ENCODE data around the gene FCRL2.
"Not testable (repeated sequence)": the region's sequence is repeated elsewhere in the genome, so short reads cannot be mapped to it uniquely, and the experiment has no call there.

Gene FCRL2

DNA sequence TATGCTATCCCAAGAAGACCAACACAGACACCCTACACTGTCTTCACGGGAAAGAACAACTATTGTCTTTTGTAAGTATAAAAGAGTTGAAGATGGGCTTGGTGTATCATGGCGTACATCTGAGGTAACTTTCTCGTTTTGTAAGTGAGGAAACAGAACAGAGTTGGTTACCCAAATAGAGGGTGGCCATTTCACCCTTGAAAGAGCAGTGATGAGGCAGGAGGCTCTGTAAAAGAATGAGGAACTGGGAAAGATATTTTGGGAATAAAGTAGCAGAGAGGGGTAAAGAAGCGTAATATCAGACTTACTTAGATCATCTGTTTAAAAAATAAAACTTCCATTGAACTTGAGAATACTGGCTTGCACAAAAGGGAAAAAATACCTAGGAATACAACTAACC lies 18.9 kb downstream of the FCRL2 start:
- no peak for DNase-seq (ENCODE audit: extremely low read depth in 1 of 2, low read depth in 1 of 2)

DNA sequence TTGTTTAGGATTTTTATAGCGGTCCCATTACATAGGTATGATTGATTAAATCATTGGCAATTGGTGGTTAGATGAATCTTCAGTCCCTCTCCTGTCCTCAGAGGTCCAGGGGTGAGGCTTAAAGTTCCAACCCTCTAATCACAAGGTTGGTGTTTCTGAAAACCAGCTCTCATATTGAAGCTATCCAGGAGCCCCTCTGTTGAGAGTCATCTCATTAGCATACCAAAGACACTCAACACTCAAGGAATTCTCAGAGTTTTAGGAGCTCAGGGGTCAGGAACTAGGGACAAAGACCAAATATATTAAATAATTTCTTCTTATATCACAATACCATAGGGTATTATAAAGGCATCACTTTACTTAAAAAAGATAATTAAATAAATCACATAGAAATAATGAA lies 23.3 kb downstream of the FCRL2 start:
- DNase-seq (ENCODE audit: extremely low read depth in 1 of 2, low read depth in 1 of 2): no peak

DNA sequence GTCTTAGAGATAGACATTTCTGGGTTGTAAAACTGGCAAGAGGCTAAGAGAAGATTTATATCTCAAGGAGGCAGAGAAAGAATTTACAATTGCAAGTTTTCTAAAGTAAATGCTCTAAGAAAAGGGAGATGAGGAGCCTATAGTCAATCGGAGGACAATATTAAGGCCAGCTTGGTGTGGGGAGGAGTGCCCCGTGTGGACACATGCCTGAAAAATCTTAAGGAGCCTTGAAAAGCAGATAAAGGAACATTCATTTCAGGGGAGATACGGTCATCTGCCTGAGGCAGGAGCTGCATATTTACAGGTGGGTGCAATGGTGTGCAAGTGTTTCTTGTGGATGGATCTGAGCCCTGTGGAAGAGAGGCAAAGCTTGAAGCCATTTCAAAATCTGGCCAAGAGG lies 25.6 kb downstream of the FCRL2 start:
- no peak for DNase-seq (ENCODE audit: extremely low read depth in 1 of 2, low read depth in 1 of 2)

DNA sequence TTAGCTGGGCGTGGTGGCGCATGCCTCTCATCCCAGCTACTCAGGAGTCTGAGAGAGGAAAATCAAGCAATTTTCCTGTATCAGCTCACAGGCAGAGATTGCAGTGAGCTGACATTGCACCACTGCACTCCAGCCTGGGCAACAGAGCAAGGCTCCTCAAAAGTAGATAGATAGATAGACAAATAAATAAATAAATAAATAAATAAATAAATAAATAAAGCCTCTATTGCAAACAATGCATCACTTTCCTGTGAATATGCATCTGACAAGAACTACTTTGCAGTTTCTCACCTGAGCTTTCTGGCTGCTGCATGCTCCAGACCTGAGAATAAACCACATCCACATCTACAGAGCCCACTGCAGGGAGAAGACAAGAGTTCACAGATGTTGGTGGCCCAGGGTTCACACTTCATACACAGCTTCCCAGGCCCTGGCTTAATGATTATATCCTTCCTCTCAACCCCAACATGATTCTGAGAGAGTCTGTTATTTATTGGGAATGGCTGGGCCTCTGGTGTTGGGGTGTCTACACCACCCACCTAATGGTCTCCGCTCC lies 28.6 kb downstream of the FCRL2 start:
- no peak for DNase-seq (ENCODE audit: extremely low read depth in 1 of 2, low read depth in 1 of 2)

DNA sequence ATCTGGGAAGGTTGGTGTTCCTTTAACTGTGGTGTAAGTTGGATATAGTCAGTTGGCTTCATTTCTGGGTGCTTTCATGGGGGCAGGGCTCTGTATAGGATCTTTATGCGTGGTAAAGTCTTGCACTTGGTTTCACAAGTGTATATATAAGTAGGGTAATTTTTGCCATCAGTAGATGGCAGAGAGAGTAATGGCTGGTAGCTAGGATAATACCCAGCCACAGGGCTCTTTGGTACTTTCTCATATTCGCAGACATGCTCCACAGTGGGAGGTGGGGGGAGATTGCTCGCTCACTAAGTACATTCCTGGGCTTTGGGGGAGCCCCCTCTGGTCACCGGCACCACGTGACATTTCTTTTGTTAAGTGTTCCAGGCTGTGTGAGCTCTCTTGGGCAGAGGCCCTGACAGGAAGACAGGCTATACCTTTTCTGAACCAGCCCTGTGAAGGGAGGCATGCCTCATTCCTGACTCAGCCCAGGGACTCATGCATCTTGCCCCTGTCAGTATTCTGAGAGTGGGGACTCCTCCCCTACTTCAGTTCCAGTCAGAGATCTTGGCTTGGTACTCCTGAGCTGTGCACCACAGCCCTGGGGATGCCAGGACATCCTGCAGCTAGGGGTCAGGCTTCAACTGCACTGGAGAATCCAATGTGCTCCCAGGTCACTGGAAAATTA lies 37.6 kb downstream of the FCRL2 start:
- no peak for DNase-seq (ENCODE audit: extremely low read depth in 1 of 2, low read depth in 1 of 2)

DNA sequence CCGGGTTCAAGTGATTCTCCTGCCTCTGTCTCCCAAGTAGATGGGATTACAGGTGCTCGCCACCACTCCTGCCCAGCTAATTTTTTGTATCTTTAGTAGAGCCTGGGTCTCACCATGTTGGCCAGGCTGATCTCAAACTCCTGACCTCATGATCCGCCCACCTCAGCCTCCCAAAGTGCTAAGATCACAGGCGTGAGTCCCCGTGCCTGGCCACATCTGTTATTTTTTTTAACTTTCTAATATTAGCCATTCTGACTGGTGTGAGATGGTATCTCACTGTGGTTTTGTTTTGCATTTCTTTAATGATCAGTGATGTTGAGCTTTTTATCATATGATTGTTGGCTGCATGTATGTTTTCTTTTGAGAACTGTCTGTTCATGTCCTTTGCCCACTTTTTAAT lies 40.9 kb downstream of the FCRL2 start:
- not testable (repeated sequence) for DNase-seq (ENCODE audit: extremely low read depth in 1 of 2, low read depth in 1 of 2)

DNA sequence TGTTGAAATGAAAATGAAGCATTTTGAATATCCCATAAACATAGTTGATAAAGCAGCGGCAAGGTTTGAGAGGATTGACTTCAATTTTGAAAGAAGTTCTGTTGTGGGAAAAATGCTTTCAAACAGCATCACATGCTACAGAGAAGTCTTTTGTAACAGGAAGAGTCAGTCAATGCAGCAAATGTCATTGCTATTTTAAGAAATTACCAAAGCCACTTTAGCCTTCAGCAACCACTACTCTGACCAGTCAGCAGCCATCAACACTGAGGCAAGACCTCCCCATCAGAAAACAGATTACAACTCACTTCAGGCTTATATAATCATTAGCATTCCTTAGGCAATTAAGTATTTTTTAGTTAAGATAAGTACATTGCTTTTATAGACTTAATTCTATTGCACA lies 42.6 kb downstream of the FCRL2 start:
- DNase-seq (ENCODE audit: extremely low read depth in 1 of 2, low read depth in 1 of 2): no peak

DNA sequence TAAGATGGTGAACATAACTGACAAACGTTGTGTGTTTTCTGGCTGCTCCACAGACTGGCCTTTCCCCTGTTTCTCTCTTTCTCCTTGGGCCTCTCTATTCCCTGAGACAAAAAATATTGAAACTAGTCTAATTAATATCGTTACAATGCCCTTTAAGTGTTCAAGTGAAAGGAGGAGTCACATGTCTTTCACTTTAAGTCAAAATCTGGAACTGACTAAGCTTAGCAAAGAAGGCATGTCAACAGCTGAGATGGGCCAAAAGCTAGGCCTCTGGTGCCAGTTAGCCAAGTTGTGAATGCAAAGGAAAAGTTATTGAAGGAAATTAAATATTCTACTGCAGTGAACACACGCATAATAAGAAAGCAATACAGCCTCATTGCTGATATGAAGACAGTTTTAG lies 44.2 kb downstream of the FCRL2 start:
- no peak for DNase-seq (ENCODE audit: extremely low read depth in 1 of 2, low read depth in 1 of 2)

DNA sequence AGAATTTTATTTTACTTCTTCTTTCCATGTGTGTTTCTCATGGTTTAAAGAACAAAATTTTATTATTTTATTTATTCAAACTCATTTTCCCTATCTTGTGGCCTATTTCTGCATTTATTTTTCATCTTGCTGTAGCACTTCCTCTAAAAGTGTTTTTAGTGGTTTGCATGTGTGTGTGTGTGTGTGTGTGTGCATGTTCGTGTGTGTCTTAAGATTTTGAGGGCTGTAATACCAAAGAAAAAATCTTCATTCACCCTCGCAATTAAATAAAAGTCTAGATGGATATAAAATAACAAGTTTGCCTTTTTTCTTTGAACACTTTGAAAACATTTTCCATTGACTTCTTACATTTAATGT lies 51.7 kb downstream of the FCRL2 start:
- no peak for DNase-seq (ENCODE audit: extremely low read depth in 1 of 2, low read depth in 1 of 2)

DNA sequence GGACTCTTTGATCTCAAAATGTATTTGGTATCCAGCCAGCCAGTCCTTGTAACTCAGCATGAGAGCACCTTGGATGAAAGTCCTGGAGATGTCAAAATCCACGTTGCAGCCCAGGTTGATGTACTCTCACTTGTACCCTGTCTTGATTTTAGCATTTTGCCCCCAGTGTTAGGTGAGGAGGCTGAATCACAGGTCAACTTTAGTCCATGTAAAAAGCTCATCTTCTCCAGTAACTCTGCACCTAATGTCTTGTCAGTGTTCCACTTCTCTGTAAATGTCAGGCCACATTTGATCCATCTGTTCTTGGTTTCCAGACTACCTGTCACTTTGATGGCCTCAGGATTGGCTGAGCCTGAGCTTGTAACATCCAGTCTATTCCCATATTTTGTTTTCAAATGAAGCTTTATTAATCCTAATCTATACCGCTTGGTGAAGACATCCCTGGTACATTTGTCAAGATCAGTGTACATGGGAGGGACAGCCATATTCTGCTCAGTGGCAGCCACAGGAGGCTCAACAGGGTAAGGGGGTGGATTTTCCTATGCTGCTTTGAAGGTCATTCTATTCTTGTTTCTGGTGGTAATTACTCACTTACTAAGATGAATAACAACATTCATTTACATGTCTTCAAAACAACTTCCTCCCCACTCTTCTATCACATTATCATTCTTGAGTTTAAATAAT lies 52.3 kb downstream of the FCRL2 start:
- no peak for DNase-seq (ENCODE audit: extremely low read depth in 1 of 2, low read depth in 1 of 2)

DNA sequence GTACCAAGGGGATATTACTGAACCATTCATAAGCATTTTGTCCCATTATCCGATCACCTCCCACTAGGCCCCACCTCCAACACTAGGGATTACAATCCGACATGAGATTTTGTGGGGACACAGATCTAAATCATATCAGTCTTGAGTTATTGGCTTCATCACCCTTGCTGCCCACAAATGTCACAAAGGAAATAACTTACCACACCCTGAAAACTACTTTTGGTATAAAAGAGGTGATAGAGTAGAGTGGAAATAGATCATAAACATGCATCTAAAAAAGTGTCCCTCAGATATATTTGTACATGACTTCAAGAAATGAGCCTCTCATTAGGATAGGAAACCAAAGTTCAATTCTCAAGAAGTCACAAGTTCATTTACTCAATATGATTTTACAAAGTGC lies 53.8 kb downstream of the FCRL2 start:
- no peak for DNase-seq (ENCODE audit: extremely low read depth in 1 of 2, low read depth in 1 of 2)

DNA sequence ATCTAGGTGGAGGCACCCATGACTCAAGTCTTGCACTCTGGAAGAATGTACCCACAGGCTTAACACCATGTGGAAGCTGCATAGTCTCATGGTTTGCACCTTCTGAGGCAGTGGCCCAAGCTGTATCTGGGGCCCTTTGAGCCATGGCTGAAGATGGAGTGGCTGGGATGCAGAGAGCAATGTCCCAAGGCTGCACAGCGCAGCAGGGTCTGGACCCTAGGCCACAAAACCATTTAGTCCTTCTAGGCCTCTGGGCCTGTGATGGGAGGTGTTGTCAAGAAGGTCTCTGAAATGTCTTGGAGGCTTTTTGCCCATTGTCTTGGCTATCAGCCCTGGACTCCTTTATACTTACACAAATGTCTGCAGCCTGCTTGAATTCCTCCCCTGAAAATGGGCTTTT lies 54.9 kb downstream of the FCRL2 start:
- DNase-seq (ENCODE audit: extremely low read depth in 1 of 2, low read depth in 1 of 2): no peak

DNA sequence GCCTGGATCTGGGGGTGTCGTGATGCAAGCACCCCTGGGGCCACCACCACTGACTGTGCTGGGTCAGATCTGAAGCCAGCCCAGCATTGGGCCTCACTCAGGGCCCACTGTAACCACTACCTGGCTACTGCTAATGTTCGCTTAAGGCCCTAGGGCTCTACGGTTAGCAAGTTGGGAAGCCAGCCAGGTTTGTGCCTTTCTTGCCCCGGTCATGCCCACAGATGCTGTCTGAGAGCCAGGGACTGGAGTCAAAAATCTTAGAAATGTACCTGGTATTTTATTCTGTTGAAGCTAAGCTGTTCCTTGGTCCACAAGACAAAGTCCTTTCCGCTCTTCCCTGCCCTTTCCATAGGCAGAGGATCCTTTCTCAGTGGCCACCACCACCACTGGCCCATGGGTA lies 61.2 kb downstream of the FCRL2 start:
- DNase-seq (ENCODE audit: extremely low read depth in 1 of 2, low read depth in 1 of 2): no peak

DNA sequence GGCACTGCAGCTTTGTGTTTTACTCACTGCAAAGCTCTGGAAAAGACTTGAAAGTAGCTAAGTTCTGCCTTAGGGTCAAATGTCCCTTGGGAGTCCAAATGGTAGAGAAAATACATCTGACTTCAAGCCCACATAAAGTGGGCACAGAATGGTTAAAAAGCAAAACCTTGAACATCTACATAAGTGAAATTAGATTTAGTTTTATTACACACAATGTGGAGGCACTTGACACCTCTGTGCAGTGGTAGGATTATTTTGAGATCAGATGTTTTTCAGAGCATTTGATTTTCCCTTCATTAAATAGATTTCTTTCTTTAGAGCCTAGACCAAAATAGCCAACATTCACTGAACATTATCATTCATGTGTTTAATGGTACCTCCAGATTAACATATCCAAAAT lies 65.1 kb downstream of the FCRL2 start:
- DNase-seq (ENCODE audit: extremely low read depth in 1 of 2, low read depth in 1 of 2): no peak

DNA sequence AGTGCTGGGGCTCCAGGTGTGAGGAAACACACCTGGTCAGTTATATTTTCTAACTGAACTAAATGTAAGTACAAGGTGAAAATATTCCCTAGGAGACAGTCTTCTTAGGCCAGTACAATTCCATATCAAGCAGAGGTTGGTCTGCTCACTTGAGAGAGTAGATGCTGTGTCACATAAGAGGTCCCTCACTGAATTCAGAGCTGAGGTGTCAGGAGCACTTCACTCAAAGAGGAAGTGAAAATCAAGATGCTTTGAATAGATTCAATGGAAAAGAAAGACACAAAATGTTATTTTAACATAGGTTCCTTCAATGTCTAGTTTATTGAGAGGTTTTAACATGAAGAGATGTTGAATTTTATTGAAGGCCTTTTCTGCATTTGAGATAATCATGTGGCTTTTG lies 72.1 kb downstream of the FCRL2 start:
- DNase-seq (ENCODE audit: extremely low read depth in 1 of 2, low read depth in 1 of 2): no peak

DNA sequence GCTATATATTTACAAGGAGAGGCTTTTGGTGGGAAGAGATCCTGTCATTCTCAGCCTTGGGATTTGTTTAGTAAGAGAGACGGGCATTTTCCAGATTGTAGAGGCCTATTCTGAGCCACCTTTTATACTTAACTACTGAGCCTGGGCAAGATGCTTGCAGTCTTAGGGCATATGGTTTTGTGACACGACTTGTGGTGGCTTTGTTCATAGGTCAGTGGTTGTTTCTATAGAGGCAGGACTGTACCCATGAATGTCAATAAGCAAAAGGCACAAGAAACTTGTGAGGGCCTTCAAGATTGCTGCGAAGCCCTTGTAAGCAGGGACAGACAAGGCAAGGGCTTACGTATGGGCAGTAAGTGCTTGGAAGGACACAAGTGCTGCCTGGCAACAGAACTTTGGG lies 73.0 kb downstream of the FCRL2 start:
- no peak for DNase-seq (ENCODE audit: extremely low read depth in 1 of 2, low read depth in 1 of 2)

DNA sequence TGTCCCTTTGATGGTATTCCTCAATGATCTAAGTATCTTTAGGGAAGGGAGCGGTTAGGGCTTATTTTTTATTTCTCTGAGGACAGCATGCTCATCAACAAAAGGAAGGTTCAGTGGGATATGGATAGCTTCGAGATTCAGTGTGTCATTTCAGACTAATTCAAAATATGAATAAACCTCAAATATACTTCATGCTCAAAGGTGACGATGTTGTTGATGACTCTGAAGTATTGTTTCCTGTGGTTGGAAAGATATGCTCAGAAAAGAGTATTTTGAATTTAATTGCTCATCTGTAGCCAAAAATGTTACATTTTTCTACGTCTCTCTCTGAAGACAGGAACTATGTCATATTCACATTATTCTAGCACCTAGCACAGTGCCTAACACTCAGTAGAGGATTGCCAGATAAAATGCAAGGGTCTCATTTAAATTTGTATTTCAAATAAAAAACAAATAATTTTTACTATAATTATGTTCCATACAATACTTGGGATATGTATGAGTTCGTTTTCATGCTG lies 74.6 kb downstream of the FCRL2 start:
- DNase-seq (ENCODE audit: extremely low read depth in 1 of 2, low read depth in 1 of 2): no peak

DNA sequence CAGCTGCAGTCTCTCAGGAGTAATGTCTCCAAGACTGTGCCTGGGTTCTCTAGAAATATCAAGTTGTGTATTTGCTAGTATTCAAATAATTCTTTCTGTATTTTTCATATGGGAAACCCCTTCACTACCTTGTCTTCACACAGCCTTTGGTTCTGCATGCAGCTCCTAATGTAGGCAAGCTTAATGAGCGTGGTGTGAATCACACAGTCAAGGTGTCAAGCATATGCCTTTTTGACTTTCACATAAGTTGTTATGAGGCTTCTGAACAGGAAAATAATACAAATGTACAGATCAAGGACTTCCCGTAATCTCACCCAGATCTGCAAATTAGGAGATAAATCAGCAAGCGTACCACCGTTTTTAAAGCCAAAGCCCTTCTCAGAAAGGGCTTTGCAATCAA lies 76.2 kb downstream of the FCRL2 start, which contains the start of gene FCRL3:
FCRL3 (minus strand) TSS at position 38 of the 400 bp plus-strand sequence. CDS start 280 bp downstream, outside the sequence.
- DNase-seq (ENCODE audit: extremely low read depth in 1 of 2, low read depth in 1 of 2): no peak

DNA sequence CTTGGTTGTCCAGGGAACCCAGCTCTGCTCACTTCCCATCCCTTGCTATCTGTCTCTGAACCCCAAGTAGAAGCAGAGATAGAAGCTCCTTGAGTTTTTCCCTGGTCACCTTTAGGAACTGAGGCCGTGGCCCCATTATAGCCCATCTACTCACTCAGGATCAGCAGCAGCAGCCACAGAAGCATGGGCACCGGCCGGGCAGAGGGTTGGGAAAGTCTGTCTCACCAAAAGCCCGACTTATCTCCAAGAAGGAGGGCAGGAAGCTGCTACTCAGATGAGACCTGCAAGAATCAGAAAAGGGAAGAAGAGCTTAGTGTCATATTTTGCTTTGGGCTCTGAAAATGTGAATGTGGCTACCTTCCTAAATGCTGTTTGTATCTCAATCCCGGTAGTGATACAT lies 76.6 kb downstream of the FCRL2 start:
- DNase-seq (ENCODE audit: extremely low read depth in 1 of 2, low read depth in 1 of 2): no peak

DNA sequence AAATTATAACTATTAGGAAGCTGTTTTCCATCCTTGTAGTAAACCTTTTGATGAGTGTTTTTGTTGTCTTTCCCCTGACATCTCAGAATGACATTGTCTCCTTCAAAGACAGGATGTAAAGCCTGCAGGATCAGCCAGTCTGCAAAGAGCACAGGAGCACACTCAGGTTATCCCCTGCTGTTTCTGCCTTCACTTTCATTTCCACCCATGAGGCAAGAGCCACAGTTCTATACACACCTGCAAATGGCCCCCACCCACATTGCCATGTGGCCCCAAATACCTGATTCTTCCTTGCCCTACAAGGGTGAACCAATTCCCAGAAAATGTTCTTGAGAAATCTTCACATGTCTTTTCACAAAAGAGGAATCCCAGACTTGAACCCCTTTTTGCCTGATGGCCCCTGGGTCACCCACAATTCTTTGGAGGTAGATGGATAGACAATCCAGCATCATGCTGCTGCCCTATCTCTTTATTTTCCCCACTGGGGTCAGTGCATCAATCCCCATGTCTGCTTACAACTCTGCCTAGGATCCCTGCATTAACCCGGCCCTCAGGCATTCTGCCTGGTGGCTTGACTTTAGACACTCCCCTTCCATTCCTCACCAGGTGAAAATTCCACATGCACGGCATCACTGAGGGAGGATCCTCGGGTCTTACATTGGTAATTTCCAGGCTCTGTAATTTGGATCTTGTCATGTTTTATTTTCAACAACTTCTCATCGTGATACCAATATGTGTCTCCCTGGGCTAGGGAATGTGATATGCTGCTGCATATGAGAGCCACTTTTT lies 79.0 kb downstream of the FCRL2 start:
- DNase-seq (ENCODE audit: extremely low read depth in 1 of 2, low read depth in 1 of 2): no peak

DNA sequence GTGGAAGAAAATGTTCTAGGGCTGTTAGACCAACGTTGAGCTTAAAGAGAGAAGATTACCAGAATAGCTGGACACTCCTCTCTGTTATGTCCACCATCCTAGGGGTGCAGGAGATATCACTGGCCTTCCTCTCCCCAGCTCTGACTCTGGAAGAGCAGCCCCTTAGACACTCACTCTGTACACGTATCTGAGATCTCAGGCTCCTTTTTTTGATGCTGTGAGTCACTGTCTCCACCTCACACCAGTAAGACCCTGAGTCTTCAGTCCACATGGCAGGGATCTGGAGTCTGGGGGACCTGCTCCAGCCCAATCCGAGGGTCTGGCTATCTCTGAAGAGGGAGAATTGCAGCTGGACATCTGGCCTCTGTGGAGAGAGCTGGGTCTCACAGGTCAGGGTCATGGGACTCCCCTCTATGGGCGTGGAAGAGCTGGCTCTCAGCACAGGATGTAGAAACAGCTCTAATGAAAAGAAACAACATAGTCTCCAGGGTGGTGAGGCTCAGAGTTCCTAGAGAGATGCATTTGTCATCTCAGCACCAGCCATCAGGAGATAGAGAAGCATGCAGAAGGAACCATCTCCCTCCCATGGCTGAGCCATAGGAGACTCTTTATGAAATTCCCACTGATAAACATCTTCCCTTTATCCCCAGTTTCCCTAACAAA lies 79.8 kb downstream of the FCRL2 start:
- DNase-seq (ENCODE audit: extremely low read depth in 1 of 2, low read depth in 1 of 2): no peak

All from activated CD8-positive, alpha-beta memory T cell treated with anti-CD3 and anti-CD28 coated beads for 1 hour (primary cell).